GM12892 (cell line): Measurements from ENCODE around the gene LNX2.

Experiments used
- POLR2A ChIP-seq: IDR thresholded peaks from 2 replicates; pipeline ENCODE4 v1.6.1; 2011; ENCODE audit warnings: low read depth, low read length, control low read depth
- POLR2AphosphoS5 ChIP-seq: IDR thresholded peaks from 2 replicates; pipeline ENCODE4 v1.6.1; 2011; ENCODE audit warnings: low read depth, low read length, control low read depth
- TAF1 ChIP-seq: IDR thresholded peaks from 2 replicates; pipeline ENCODE4 v1.6.1; 2011; ENCODE audit warnings: low read depth, mild to moderate bottlenecking, control low read depth, low read length, borderline replicate concordance

DNA sequence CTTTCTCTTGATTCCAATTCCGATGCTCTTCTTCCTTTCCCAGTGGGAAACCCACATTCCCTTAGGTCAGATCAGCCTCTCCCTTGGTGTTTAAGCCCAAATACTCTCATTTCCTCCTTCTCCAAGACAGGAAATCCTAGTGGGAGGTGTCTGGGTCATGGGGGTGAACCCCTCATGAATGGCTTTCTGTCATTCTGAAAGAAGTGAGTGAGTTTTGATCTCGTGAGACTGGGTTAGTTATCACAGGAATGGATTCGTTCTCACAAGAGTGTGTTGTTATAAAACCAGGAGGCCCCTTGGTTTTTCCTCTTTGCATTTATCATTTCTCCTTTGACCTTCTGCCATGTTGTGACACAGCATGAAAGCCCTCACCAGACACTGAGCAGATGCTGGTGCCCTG is 93.8 kb downstream of the LNX2 start:
- TF ChIP-seq POLR2A (no peak), POLR2AphosphoS5 (no peak), TAF1 (no peak)
